GM18951 (cell line): ENCODE data around the gene ERCC2.

ENCODE experiments used
- POLR2A ChIP-seq: IDR thresholded peaks from 4 replicates; pipeline ENCODE4 v1.6.1; 2011; ENCODE audit warnings: mild to moderate bottlenecking; ENCODE audit not compliant: insufficient read length, insufficient read depth; ENCODE audit errors: extremely low read depth
- in situ Hi-C: fragments of 300-500 bp; cut with MboI; formaldehyde crosslinking; loops from one replicate; pipeline ENCODE4 v1.12.0; 2022; ENCODE audit warnings: low sequenced_read_pairs, mixed read lengths, inconsistent platforms; ENCODE audit not compliant: unreplicated experiment

Gene ERCC2

GRCh38 chr19:45391346-45391745 lies 21.0 kb upstream of the ERCC2 start:
- in situ Hi-C loops = no loop called here
- peak; percentile 23 for TF ChIP-seq POLR2A

- in situ Hi-C loops = no loop called here
- TF ChIP-seq POLR2A = no peak
Observed at GRCh38 chr19:45385392-45386221, 15.2 kb upstream of the ERCC2 start.

GRCh38 chr19:45382426-45382825 lies 12.1 kb upstream of the ERCC2 start:
- in situ Hi-C loops = no loop called here
- no peak for TF ChIP-seq POLR2A

GRCh38 chr19:45380107-45380506 lies 9.7 kb upstream of the ERCC2 start:
- no peak for TF ChIP-seq POLR2A
- in situ Hi-C loops = no loop called here

GRCh38 chr19:45376045-45376724 lies 5.8 kb upstream of the ERCC2 start:
- no peak for TF ChIP-seq POLR2A
- in situ Hi-C loops = no loop called here

GRCh38 chr19:45368737-45369340 lies 1.5 kb downstream of the ERCC2 start:
- in situ Hi-C loops = no loop called here
- no peak for TF ChIP-seq POLR2A

GRCh38 chr19:45368127-45368526 lies 2.2 kb downstream of the ERCC2 start:
- in situ Hi-C loops = no loop called here
- TF ChIP-seq POLR2A = no peak

GRCh38 chr19:45364696-45365095 lies 5.7 kb downstream of the ERCC2 start:
- in situ Hi-C loops = no loop called here

GRCh38 chr19:45363861-45364459 lies 6.4 kb downstream of the ERCC2 start:
- TF ChIP-seq POLR2A = no peak
- in situ Hi-C loops = no loop called here

More at GRCh38 chr19:45364696-45365095, 5.7 kb downstream of the ERCC2 start:
- no peak for TF ChIP-seq POLR2A

GRCh38 chr19:45362291-45362690 lies 8.1 kb downstream of the ERCC2 start:
- in situ Hi-C loops = no loop called here

GRCh38 chr19:45361608-45362007 lies 8.8 kb downstream of the ERCC2 start:
- in situ Hi-C loops = no loop called here
- TF ChIP-seq POLR2A = no peak

More at GRCh38 chr19:45362291-45362690, 8.1 kb downstream of the ERCC2 start:
- no peak for TF ChIP-seq POLR2A

- in situ Hi-C loops = no loop called here
- no peak for TF ChIP-seq POLR2A
Observed at GRCh38 chr19:45358213-45358792, 12.1 kb downstream of the ERCC2 start.

- TF ChIP-seq POLR2A = no peak
- in situ Hi-C loops = no loop called here
Observed at GRCh38 chr19:45357445-45357783, 13.0 kb downstream of the ERCC2 start.
